Measurements from ENCODE around the gene COL18A1. TPM values are rescaled to one million over a fixed set of nuclear protein-coding genes. Genes with fewer than 3 reads are reported as not detected.
A peak's percentile ranks its signal among the peaks of the same experiment; 100 is the strongest.

The COL18A1 gene
- total and polyA plus RNA-seq, 7 donors: 4.4 to 197 (median 39.7) TPM

GRCh38 chr21:45418301-45419071 is 13.5 kb downstream of the COL18A1 start:
- Histone ChIP-seq H3K4me3 (no peak overlapping the region), H3K27me3 (no peaks in the 10 kb centered on the region), H3K27ac (peak overlapping the region in 2 of 4 donors; percentile 28 to 38), H3K36me3 (no peaks in the 10 kb centered on the region), H3K9me3 (no peaks in the 10 kb centered on the region), H3K4me1 (peaks cover 0 to 19% (median 0%) of the 10 kb centered on the region in 4 donors)
- intact Hi-C loops (cut with DNase I): no loop called here
- WGBS, 2 donors: 71 to 78% methylated on average over 34 of the region's 34 CpGs
- no peak for TF ChIP-seq POLR2A (IDR thresholded peaks at IDR 0.05)
- no peak for TF ChIP-seq POLR2AphosphoS5 (IDR thresholded peaks at IDR 0.05)
- no peak for TF ChIP-seq EP300 (IDR thresholded peaks at IDR 0.05)
- TF ChIP-seq, protein P1, sequence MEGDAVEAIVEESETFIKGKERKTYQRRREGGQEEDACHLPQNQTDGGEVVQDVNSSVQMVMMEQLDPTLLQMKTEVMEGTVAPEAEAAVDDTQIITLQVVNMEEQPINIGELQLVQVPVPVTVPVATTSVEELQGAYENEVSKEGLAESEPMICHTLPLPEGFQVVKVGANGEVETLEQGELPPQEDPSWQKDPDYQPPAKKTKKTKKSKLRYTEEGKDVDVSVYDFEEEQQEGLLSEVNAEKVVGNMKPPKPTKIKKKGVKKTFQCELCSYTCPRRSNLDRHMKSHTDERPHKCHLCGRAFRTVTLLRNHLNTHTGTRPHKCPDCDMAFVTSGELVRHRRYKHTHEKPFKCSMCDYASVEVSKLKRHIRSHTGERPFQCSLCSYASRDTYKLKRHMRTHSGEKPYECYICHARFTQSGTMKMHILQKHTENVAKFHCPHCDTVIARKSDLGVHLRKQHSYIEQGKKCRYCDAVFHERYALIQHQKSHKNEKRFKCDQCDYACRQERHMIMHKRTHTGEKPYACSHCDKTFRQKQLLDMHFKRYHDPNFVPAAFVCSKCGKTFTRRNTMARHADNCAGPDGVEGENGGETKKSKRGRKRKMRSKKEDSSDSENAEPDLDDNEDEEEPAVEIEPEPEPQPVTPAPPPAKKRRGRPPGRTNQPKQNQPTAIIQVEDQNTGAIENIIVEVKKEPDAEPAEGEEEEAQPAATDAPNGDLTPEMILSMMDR (IDR thresholded peaks at IDR 0.05): no peak
- peak; percentile 62 for DNase-seq

GRCh38 chr21:45419162-45419561 is 14.2 kb downstream of the COL18A1 start:
- no peaks in the 10 kb centered on the region for H3K27me3 ChIP-seq
- H3K9me3 ChIP-seq: no peaks in the 10 kb centered on the region
- H3K36me3 ChIP-seq: no peaks in the 10 kb centered on the region
- H3K4me3 ChIP-seq: no peak overlapping the region
- peak; percentile 58 for DNase-seq
- intact Hi-C loops (cut with DNase I): no loop called here
- 92 to 95% methylated on average over 25 of the region's 25 CpGs for WGBS, 2 donors
- H3K27ac ChIP-seq: no peak overlapping the region
- peaks cover 0 to 19% (median 0%) of the 10 kb centered on the region in 4 donors for H3K4me1 ChIP-seq
- TF ChIP-seq POLR2A (IDR thresholded peaks at IDR 0.05) (no peak), EP300 (IDR thresholded peaks at IDR 0.05) (no peak), POLR2AphosphoS5 (IDR thresholded peaks at IDR 0.05) (no peak)

- intact Hi-C loops (cut with DNase I): no loop called here
- Histone ChIP-seq H3K27me3 (no peaks in the 10 kb centered on the region), H3K36me3 (no peaks in the 10 kb centered on the region), H3K4me1 (peaks cover 0 to 19% (median 0%) of the 10 kb centered on the region in 4 donors), H3K27ac (peak overlapping the region in 3 of 4 donors; percentile 14 to 49 (median 34)), H3K9me3 (no peaks in the 10 kb centered on the region), H3K4me3 (no peak overlapping the region)
- peak; percentile 60 for DNase-seq
- WGBS, 2 donors: 30 to 75% methylated on average over 36 of the region's 36 CpGs
- TF ChIP-seq POLR2AphosphoS5 (IDR thresholded peaks at IDR 0.05) (no peak), EP300 (IDR thresholded peaks at IDR 0.05) (no peak), POLR2A (IDR thresholded peaks at IDR 0.05) (no peak)
- TF ChIP-seq, protein P1 (IDR thresholded peaks at IDR 0.05): no peak
Observed at GRCh38 chr21:45420061-45421041, 15.4 kb downstream of the COL18A1 start.

DNA sequence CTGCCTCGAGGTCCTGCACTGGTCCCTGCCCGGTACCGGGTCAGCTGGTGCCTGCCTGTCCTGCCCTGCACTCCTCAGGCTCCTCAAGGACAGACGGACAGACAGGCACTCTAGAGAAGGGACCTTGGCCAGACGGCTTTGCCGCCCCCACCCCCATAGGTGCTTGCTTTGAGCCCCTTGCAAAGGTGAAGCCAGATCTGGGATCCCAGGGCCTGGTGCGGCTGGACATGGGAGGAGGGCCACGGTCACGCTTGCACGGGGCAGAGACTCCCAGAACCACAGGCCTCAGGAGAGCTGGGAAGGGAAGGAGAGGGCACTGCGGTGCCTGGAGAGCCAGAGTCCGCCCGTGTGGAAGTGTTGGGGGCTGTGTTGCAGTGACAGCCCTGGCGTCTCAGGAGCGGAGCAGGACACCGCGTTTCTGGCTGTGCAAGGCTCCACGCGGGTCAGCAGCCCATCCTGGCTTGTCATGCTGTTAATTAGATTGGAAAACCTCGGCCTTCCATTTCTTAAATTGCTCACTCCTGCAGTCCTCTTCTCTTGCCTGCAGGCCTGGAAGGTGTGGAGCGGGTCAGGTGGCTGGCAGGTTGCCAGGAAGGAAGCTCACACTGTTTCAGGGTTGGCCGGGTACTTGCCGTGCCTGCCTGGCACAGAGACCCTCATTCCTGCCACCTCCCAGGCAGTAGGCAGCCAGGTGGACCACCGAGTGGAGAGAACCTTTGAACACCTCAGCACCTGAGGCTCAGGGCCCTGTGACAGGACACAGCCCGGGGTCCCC is 16.3 kb downstream of the COL18A1 start:
- H3K9me3 ChIP-seq: no peaks in the 10 kb centered on the region
- peaks cover 0 to 19% (median 0%) of the 10 kb centered on the region in 4 donors for H3K4me1 ChIP-seq
- 57 to 76% methylated on average over 25 of the region's 25 CpGs for WGBS, 2 donors
- no peaks in the 10 kb centered on the region for H3K27me3 ChIP-seq
- intact Hi-C loops (cut with DNase I): no loop called here
- peak overlapping the region in 1 of 4 donors; percentile 49 for H3K27ac ChIP-seq
- no peak overlapping the region for H3K4me3 ChIP-seq
- DNase-seq: peak; percentile 68
- H3K36me3 ChIP-seq: no peaks in the 10 kb centered on the region
- no peak for TF ChIP-seq POLR2A (IDR thresholded peaks at IDR 0.05)
- no peak for TF ChIP-seq POLR2AphosphoS5 (IDR thresholded peaks at IDR 0.05)
- no peak for TF ChIP-seq EP300 (IDR thresholded peaks at IDR 0.05)
- TF ChIP-seq, protein P1 (IDR thresholded peaks at IDR 0.05): no peak

All from sigmoid colon (tissue), 7 donors.